Right atrium auricular region (tissue), 2 donors: ENCODE results near the gene FBXW12. TPM values are rescaled to one million over a fixed set of nuclear protein-coding genes. Genes with fewer than 3 reads are reported as not detected.

Experiments
- DNase-seq: peaks from one replicate; pipeline ENCODE4 v3.0.0-alpha.2; 2019; ENCODE audit warnings: low spot score
- H3K27ac ChIP-seq, 2 donors: fragments of 200-600 bp; sonication (generic); 1 replicate in 1 of 2; 2 replicates in 1 of 2; pipeline ENCODE4 v1.5.1; 2016 to 2019
- H3K27me3 ChIP-seq, 2 donors: fragments of 200-600 bp; sonication (generic); one replicate each; pipeline versions ENCODE4 v1.5.1 to v1.6.0; 2017 to 2019
- H3K36me3 ChIP-seq: fragments of 200-600 bp; sonication (generic); one replicate; pipeline ENCODE4 v1.5.1; 2016
- H3K4me1 ChIP-seq, 2 donors: fragments of 200-600 bp; sonication (generic); one replicate each; pipeline versions ENCODE4 v1.5.1 to v1.6.0; 2017 to 2019
- H3K4me3 ChIP-seq, 2 donors: fragments of 200-600 bp; sonication (generic); 1 replicate in 1 of 2; 2 replicates in 1 of 2; pipeline ENCODE4 v1.5.1; 2017 to 2019; ENCODE audit warnings: mild to moderate bottlenecking in 1 of 2, moderate library complexity in 1 of 2
- H3K9me3 ChIP-seq, 2 donors: fragments of 200-600 bp; sonication (generic); one replicate each; pipeline ENCODE4 v1.5.1; 2019
- total RNA-seq, 2 donors: library from RNA; depleted of rRNA; stranded (reverse); fragments of >200 nt; gene quantifications; one replicate each; pipeline ENCODE4 v1.1.0, GENCODE V29; 2016
- TF ChIP-seq, protein P1 (sequence below), 2 donors: fragments of 200-600 bp; sonication (generic); IDR thresholded peaks; one replicate each; pipeline ENCODE4 v1.5.1; 2019; ENCODE audit warnings: antibody characterized with exemption in 2 of 2

FBXW12 gene
- total RNA-seq, 2 donors from 2014 or later = not detected

- no peak for DNase-seq
- Histone ChIP-seq H3K4me3 (no peak overlapping the region), H3K36me3 (peaks cover 21% of the 10 kb centered on the region), H3K4me1 (peaks cover 0 to 68% of the 10 kb centered on the region in 2 donors), H3K27ac (peak overlapping the region in 1 of 2 donors; percentile 91), H3K9me3 (no peaks in the 10 kb centered on the region), H3K27me3 (no peaks in the 10 kb centered on the region)
- TF ChIP-seq, protein P1, sequence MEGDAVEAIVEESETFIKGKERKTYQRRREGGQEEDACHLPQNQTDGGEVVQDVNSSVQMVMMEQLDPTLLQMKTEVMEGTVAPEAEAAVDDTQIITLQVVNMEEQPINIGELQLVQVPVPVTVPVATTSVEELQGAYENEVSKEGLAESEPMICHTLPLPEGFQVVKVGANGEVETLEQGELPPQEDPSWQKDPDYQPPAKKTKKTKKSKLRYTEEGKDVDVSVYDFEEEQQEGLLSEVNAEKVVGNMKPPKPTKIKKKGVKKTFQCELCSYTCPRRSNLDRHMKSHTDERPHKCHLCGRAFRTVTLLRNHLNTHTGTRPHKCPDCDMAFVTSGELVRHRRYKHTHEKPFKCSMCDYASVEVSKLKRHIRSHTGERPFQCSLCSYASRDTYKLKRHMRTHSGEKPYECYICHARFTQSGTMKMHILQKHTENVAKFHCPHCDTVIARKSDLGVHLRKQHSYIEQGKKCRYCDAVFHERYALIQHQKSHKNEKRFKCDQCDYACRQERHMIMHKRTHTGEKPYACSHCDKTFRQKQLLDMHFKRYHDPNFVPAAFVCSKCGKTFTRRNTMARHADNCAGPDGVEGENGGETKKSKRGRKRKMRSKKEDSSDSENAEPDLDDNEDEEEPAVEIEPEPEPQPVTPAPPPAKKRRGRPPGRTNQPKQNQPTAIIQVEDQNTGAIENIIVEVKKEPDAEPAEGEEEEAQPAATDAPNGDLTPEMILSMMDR (IDR thresholded peaks at IDR 0.05) = no peak
Measured at GRCh38 chr3:48422272-48422671, 50.3 kb downstream of the FBXW12 start.

GRCh38 chr3:48422681-48423080 is 50.7 kb downstream of the FBXW12 start:
- Histone ChIP-seq H3K27ac (peak overlapping the region in 1 of 2 donors; percentile 91), H3K4me3 (no peak overlapping the region), H3K4me1 (peaks cover 0 to 72% of the 10 kb centered on the region in 2 donors), H3K27me3 (no peaks in the 10 kb centered on the region), H3K9me3 (no peaks in the 10 kb centered on the region), H3K36me3 (peaks cover 17% of the 10 kb centered on the region)
- TF ChIP-seq, protein P1 (IDR thresholded peaks at IDR 0.05) = no peak
- no peak for DNase-seq

DNA sequence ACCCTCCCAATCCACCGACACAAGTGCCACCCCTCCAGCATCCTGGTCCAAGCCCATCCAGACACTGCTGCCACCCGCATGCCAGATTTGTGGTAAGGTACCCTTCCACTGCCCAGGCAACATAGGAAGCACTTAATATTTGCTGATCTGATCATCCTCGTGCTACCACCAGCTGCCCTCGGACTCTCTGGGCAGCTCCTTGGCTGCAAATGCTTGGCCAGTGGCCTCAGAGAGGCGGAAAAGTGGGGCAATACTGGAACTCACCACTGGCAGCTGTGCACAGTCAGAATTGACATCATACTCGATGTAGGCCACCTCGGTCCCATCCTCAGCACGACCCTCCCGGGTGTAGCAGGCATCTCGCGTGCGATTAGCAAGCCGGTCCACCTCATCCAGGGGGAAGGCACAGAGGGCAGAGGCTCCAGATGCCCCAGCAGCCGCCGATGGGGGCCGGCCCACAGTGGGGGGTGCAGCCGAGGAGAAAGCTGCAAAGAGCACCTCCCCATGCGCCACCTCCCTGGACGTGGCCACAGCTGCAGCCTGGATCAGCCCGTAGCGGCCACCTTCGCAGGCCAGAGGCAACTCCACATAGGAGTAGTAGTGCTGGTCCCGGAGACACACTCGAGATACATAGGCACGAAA is 51.3 kb downstream of the FBXW12 start:
- H3K27ac ChIP-seq = peak overlapping the region in 1 of 2 donors; percentile 91

DNA sequence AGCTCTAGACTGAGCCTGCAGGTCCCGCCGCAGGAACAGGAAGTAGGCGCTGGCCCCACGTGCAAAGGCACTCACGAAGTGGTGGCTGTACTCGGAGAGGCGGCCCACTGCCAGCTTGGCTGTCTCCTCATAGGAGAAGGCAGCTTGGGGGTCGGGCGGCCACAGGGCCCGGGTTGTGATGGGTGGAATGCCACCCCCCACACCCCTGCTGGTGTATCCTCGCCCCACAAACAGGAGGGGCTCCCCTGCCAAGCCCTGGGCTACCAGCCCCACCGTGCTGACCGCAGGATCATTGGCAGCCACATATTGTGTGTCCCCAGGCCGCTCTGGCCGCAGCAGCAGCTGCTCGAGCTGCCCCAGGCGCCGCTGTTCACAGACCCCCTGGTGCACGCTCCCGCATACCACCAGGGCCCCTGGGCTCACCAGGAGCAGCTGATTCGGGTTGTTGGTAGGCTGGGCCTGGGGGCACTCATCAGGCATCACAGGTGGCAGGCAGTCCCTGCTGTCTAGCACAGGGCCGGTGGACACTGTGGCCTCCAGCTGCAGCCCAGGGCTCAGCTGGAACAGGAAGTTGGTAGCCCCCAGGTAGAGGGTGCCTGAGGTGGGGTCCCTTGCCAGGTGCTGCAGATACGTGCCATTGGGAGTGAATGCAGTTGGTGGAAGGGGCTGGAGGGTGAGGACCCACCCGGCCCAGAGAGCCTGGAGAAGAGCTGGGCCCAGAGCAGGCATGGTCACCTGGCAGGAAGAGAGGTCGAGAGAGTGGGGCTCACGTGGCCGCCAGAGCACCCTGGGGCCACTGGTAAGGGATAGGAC is 52.1 kb downstream of the FBXW12 start:
- peaks cover 0 to 84% of the 10 kb centered on the region in 2 donors for H3K4me1 ChIP-seq
- H3K36me3 ChIP-seq = peaks cover 3% of the 10 kb centered on the region
- no peaks in the 10 kb centered on the region for H3K27me3 ChIP-seq
- no peak overlapping the region for H3K4me3 ChIP-seq
- no peak for DNase-seq
- H3K9me3 ChIP-seq = no peaks in the 10 kb centered on the region
- TF ChIP-seq, protein P1 (IDR thresholded peaks at IDR 0.05) = no peak
- H3K27ac ChIP-seq = peak overlapping the region; percentile 91 to 94

More for the DNA sequence above, 51.3 kb downstream of the FBXW12 start:
- Histone ChIP-seq H3K36me3 (peaks cover 10% of the 10 kb centered on the region), H3K4me1 (peaks cover 0 to 79% of the 10 kb centered on the region in 2 donors), H3K9me3 (no peaks in the 10 kb centered on the region), H3K27me3 (no peaks in the 10 kb centered on the region), H3K4me3 (no peak overlapping the region)
- TF ChIP-seq, protein P1 (IDR thresholded peaks at IDR 0.05) = no peak
- DNase-seq = no peak

DNA sequence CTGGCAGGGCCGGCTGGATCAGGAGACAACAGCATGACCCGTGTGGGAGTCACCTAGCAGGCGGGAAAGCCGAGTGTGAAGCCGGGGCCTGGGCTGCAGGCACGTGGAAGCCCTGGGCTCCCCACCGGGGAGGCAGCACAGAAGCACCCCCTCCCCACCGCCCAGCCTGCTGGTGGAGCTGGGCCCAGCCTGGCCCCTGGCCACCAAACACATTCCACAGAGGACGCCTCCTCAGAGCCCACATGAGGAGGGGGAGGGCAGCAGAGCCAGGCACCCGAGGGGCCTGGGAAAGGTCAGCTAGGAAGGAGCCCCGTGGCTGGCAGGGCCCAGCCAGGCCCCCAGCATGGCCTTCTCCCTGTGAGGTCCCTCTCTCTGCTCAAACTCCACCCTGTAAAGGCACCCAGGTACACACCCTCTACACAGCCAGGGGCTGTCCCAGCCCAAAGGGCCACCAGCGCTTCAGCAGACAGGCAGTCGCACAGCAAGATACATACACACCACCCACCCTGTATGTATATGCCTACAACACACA is 53.3 kb downstream of the FBXW12 start:
- Histone ChIP-seq H3K36me3 (no peaks in the 10 kb centered on the region), H3K27ac (peak overlapping the region; percentile 91 to 94), H3K4me1 (peaks cover 0 to 92% of the 10 kb centered on the region in 2 donors), H3K27me3 (no peaks in the 10 kb centered on the region), H3K4me3 (no peak overlapping the region), H3K9me3 (no peaks in the 10 kb centered on the region)
- TF ChIP-seq, protein P1 (IDR thresholded peaks at IDR 0.05) = no peak
- no peak for DNase-seq
